ENCODE measurements around the gene AKT1S1. TPM values are rescaled to one million over a fixed set of nuclear protein-coding genes. Genes with fewer than 3 reads are reported as not detected.

Gene AKT1S1
- total and polyA plus RNA-seq, 2 of the 13 experiments (the other 11 are each of a cell fraction or from before 2014, with no cell fraction given) = 13.5 to 27.8 TPM

DNA sequence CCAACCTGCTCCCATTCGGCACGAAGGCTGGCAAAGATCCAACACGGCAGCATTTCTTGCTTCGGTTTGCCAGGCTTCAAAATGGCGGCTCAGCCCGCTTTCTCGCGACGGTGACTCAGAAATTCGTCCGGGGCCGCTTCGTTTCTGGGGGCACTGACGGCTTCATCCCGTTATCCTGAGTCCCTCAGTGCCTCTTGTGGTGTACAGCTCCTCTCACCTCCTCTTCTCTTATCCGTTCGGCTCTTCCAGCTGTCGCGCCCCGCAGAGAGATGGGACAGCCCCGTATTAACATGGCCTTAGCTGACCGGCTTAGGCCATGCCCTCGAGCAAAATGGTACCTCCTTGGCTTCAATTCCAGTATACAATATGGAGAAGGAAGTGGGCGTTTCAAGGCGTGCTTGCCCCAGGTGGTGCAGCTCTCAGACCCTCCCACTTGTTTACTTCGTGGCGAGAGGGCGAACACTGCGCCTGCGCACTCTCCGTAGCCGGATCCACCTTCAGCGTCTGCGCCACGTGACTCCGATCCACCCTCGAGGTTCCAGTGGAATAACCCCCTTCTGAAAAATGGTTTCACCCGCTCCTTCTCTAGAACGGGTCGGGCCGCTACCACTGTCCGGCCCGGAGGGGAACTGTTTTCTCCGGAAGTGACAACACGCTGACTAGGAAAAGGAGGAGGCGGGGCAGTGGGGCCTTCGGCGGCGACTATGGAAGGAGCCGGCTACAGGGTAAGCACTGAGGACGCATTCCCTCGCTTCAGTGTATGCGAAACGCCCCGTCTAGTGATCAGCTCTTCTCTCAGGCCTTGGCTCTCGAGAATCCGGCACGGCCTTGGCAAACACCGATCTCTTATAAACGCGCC, at the start of gene AKT1S1, which contains the start of gene TBC1D17 (continued):
- TF ChIP-seq ZNF20 (CRISPR knock-in tag; IDR thresholded peaks at IDR 0.05) (no peak), GZF1 (CRISPR knock-in tag; IDR thresholded peaks at IDR 0.05) (0 out of 2 replicates have a peak, but pooled peaks have one; percentile 21), ZNF143 (CRISPR knock-in tag; IDR thresholded peaks at IDR 0.05) (no peak; the same call in 1 of the 2 replicates), ZNF234 (CRISPR knock-in tag; conservative IDR thresholded peaks at IDR 0.05) (no peak), ZNF296 (CRISPR knock-in tag; conservative IDR thresholded peaks at IDR 0.05) (no peak), ZSCAN21 (CRISPR knock-in tag; IDR thresholded peaks at IDR 0.05; ENCODE audit: borderline replicate concordance) (no peak), HNRNPUL1 (IDR thresholded peaks at IDR 0.05; ENCODE audit: low read depth, low read length) (no peak), U2AF2 (IDR thresholded peaks at IDR 0.05; ENCODE audit: low read depth, low read length) (no peak), POLR2AphosphoS2 (IDR thresholded peaks at IDR 0.05; ENCODE audit: low read depth, low read length) (no peak), SMARCE1 (IDR thresholded peaks at IDR 0.05; ENCODE audit: borderline replicate concordance) (no peak), MTA1 (CRISPR knock-in tag; IDR thresholded peaks at IDR 0.05; ENCODE audit: borderline replicate concordance) (no peak), NONO (IDR thresholded peaks at IDR 0.05) (no peak), NONO (CRISPR knock-in tag; conservative IDR thresholded peaks at IDR 0.05) (peak; percentile 10; the same call in 1 of the 2 replicates), FOXA3 (CRISPR knock-in tag; IDR thresholded peaks at IDR 0.05) (peak; percentile 91), MED1 (CRISPR knock-in tag; IDR thresholded peaks at IDR 0.05) (no peak; the same call in 1 of the 2 replicates), GTF3A (CRISPR knock-in tag; conservative IDR thresholded peaks at IDR 0.05) (no peak; the same call in 1 of the 2 replicates), ZNF660 (CRISPR knock-in tag; IDR thresholded peaks at IDR 0.05; ENCODE audit: borderline replicate concordance, low read depth) (no peak), POLR2G (IDR thresholded peaks at IDR 0.05; ENCODE audit: low read depth, low read length) (peak; percentile 87)
- TF ChIP-seq, protein P1, sequence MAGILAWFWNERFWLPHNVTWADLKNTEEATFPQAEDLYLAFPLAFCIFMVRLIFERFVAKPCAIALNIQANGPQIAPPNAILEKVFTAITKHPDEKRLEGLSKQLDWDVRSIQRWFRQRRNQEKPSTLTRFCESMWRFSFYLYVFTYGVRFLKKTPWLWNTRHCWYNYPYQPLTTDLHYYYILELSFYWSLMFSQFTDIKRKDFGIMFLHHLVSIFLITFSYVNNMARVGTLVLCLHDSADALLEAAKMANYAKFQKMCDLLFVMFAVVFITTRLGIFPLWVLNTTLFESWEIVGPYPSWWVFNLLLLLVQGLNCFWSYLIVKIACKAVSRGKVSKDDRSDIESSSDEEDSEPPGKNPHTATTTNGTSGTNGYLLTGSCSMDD (CRISPR knock-in tag; IDR thresholded peaks at IDR 0.05) = no peak
- TF ChIP-seq, protein P2, sequence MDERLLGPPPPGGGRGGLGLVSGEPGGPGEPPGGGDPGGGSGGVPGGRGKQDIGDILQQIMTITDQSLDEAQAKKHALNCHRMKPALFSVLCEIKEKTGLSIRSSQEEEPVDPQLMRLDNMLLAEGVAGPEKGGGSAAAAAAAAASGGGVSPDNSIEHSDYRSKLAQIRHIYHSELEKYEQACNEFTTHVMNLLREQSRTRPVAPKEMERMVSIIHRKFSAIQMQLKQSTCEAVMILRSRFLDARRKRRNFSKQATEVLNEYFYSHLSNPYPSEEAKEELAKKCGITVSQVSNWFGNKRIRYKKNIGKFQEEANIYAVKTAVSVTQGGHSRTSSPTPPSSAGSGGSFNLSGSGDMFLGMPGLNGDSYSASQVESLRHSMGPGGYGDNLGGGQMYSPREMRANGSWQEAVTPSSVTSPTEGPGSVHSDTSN (CRISPR knock-in tag; IDR thresholded peaks at IDR 0.05) = no peak
- TF ChIP-seq, protein P3, sequence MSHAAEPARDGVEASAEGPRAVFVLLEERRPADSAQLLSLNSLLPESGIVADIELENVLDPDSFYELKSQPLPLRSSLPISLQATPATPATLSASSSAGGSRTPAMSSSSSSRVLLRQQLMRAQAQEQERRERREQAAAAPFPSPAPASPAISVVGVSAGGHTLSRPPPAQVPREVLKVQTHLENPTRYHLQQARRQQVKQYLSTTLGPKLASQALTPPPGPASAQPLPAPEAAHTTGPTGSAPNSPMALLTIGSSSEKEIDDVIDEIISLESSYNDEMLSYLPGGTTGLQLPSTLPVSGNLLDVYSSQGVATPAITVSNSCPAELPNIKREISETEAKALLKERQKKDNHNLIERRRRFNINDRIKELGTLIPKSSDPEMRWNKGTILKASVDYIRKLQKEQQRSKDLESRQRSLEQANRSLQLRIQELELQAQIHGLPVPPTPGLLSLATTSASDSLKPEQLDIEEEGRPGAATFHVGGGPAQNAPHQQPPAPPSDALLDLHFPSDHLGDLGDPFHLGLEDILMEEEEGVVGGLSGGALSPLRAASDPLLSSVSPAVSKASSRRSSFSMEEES (CRISPR knock-in tag; IDR thresholded peaks at IDR 0.05) = peak; percentile 93
- TF ChIP-seq, protein P4, sequence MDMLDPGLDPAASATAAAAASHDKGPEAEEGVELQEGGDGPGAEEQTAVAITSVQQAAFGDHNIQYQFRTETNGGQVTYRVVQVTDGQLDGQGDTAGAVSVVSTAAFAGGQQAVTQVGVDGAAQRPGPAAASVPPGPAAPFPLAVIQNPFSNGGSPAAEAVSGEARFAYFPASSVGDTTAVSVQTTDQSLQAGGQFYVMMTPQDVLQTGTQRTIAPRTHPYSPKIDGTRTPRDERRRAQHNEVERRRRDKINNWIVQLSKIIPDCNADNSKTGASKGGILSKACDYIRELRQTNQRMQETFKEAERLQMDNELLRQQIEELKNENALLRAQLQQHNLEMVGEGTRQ (IDR thresholded peaks at IDR 0.05; ENCODE audit: low read depth, low read length) = peak; percentile 98
- TF ChIP-seq, protein P4 (CRISPR knock-in tag; IDR thresholded peaks at IDR 0.05; ENCODE audit: borderline replicate concordance) = peak; percentile 98; the same call in 1 of the 2 replicates
